Measurements from ENCODE around the gene SIGLEC12.

GRCh38 chr19:51441410-51442390 lies 59.9 kb downstream of the SIGLEC12 start:
- TF ChIP-seq, protein P1, sequence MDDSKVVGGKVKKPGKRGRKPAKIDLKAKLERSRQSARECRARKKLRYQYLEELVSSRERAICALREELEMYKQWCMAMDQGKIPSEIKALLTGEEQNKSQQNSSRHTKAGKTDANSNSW (CRISPR knock-in tag; IDR thresholded peaks at IDR 0.05; ENCODE audit: borderline replicate concordance) = no peak
- TF ChIP-seq, protein P2, sequence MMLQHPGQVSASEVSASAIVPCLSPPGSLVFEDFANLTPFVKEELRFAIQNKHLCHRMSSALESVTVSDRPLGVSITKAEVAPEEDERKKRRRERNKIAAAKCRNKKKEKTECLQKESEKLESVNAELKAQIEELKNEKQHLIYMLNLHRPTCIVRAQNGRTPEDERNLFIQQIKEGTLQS (CRISPR knock-in tag; IDR thresholded peaks at IDR 0.05) = no peak
- TF ChIP-seq ZNF878 (CRISPR knock-in tag; IDR thresholded peaks at IDR 0.05) = no peak
- no peak for TF ChIP-seq CHD2 (IDR thresholded peaks at IDR 0.05; ENCODE audit: low read depth, low read length)
- TF ChIP-seq SALL2 (CRISPR knock-in tag; IDR thresholded peaks at IDR 0.05) = no peak
- TF ChIP-seq ZFP36L2 (CRISPR knock-in tag; IDR thresholded peaks at IDR 0.05) = no peak

Measured in HepG2 (cell line).